ENCODE data around the gene PCLO.

GRCh38 chr7:83173664-83174063 lies 11.0 kb upstream of the PCLO start:
- no peak for TF ChIP-seq CTBP1 (IDR thresholded peaks at IDR 0.05; ENCODE audit: borderline replicate concordance)
- no peak for TF ChIP-seq BHLHE40 (IDR thresholded peaks at IDR 0.05; ENCODE audit: borderline replicate concordance)
- no peak for TF ChIP-seq SP1 (IDR thresholded peaks at IDR 0.05)
- TF ChIP-seq TARDBP (IDR thresholded peaks at IDR 0.05): no peak
- TF ChIP-seq FOXK2 (IDR thresholded peaks at IDR 0.05): no peak
- TF ChIP-seq ARNT (IDR thresholded peaks at IDR 0.05): no peak
- TF ChIP-seq LEF1 (IDR thresholded peaks at IDR 0.05; ENCODE audit: borderline replicate concordance): no peak
- no peak for TF ChIP-seq SUZ12 (IDR thresholded peaks at IDR 0.05)
- no peak for TF ChIP-seq HDGF (IDR thresholded peaks at IDR 0.05; ENCODE audit: borderline replicate concordance)
- TF ChIP-seq ZNF384 (IDR thresholded peaks at IDR 0.05): no peak
- TF ChIP-seq NFRKB (IDR thresholded peaks at IDR 0.05): no peak
